ENCODE results near the gene GLB1L. TPM values are rescaled to one million over a fixed set of nuclear protein-coding genes. Genes with fewer than 3 reads are reported as not detected.

Gene GLB1L
- total and polyA plus RNA-seq, 3 experiments from 2014 or later: 0.99 to 3.5 (median 2.6) TPM

DNA sequence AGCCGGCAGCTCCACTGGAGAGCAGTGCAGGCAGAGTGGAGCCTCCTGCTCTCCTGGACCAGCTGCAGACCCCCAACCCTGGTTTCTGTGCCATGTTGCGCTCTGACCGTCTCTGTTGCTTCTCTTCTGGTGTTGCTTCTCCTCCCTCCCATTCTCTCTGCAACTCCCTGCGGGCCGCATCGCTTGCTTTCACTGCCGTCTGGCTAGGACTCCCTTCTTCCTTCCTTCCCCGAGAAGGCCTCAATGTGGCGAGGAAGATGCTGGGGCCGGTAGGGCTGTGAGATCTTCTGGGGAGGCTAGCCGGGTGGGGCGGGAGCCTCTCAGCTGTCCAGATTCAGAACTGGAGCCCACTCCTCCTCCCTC, 40.1 kb upstream of the GLB1L start:
- H3K27ac Mint-ChIP-seq: peak overlapping the region in 3 of 8 donors; percentile 74 to 83 (median 75)
- H3K9me3 Mint-ChIP-seq: no peaks in the 10 kb centered on the region
- Histone ChIP-seq H3K9me3 (ENCODE audit: low read length) (no peaks in the 10 kb centered on the region), H3K27me3 (ENCODE audit: insufficient read depth, low read length, poor library complexity, severe bottlenecking) (no peaks in the 10 kb centered on the region), H3K4me1 (ENCODE audit: insufficient read depth, low read length) (peaks cover 9% of the 10 kb centered on the region), H3K4me3 (ENCODE audit: low read length) (no peak overlapping the region), H3K36me3 (ENCODE audit: insufficient read depth, low read length) (peaks cover 30% of the 10 kb centered on the region), H3K27ac (ENCODE audit: low read depth, low read length) (no peak overlapping the region)
- peaks cover 9 to 34% (median 13%) of the 10 kb centered on the region in 3 donors for H3K4me1 Mint-ChIP-seq
- peaks cover 8 to 62% (median 12%) of the 10 kb centered on the region in 3 donors for H3K36me3 Mint-ChIP-seq
- no peak for DNase-seq
- ChIA-PET CTCF (interaction anchor here (14.9 kb wide), 1 partner anchor 7 kb away, joined by 258 read pairs; no protein-coding TSS in a partner anchor), POLR2A (interaction anchor here (1.3 kb wide), 1 partner anchor 9 kb away, joined by 4 read pairs; no protein-coding TSS in a partner anchor)
- no peaks in the 10 kb centered on the region for H3K27me3 Mint-ChIP-seq
- no peak overlapping the region for H3K4me3 Mint-ChIP-seq

DNA sequence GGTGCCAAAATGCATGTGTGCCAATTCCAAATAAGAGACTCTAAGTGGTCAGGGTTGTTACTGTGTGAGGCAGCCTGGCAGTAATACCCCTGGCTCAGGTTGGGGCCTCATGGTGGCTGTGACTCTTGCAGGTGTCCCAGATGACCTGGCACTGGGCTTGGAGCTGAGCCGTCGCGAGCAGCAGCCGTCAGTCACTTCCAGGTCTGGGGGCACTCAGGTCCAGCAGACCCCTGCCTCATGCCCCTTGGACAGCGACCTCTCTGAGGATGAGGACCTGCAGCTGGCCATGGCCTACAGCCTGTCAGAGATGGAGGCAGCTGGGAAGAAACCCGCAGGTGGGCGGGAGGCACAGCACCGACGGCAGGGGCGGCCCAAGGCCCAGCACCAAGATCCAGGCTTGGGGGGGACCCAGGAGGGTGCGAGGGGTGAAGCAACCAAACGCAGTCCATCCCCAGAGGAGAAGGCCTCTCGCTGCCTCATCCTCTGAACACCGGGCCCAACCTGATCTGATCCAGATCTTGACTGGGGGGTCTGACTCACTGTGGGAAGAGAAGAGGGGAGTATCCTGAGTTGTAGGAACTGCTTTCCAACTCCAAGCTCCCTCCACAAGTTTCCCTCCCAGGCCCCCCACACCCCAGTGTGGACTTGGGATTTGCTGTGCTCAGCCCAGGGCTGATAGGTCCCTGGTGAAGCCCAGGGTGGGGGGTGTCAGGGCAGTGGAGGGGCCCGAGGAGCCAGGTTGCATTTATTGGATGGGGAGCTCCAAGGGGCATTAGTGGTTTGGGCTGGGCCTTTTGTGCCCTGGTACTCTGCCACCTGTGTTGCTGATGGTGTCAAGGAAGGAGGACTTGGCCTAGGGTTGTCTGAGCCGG, 39.5 kb upstream of the GLB1L start:
- no peaks in the 10 kb centered on the region for H3K9me3 ChIP-seq (ENCODE audit: low read length)
- no peak overlapping the region for H3K4me3 ChIP-seq (ENCODE audit: low read length)
- no peaks in the 10 kb centered on the region for H3K9me3 Mint-ChIP-seq
- H3K27ac ChIP-seq (ENCODE audit: low read depth, low read length): no peak overlapping the region
- peaks cover 8 to 67% (median 12%) of the 10 kb centered on the region in 3 donors for H3K36me3 Mint-ChIP-seq
- H3K27me3 ChIP-seq (ENCODE audit: insufficient read depth, low read length, poor library complexity, severe bottlenecking): no peaks in the 10 kb centered on the region
- CTCF ChIA-PET: interaction anchor here (14.9 kb wide), 1 partner anchor 8 kb away, joined by 258 read pairs; no protein-coding TSS in a partner anchor
- peaks cover 15 to 40% (median 19%) of the 10 kb centered on the region in 3 donors for H3K4me1 Mint-ChIP-seq
- POLR2A ChIA-PET: interaction anchor here (1.1 to 1.3 kb wide), 2 partner anchors 10 to 29 kb away, joined by 3 to 4 read pairs; no protein-coding TSS in a partner anchor
- DNase-seq: no peak
- H3K4me1 ChIP-seq (ENCODE audit: insufficient read depth, low read length): peaks cover 15% of the 10 kb centered on the region
- no peaks in the 10 kb centered on the region for H3K27me3 Mint-ChIP-seq
- H3K27ac Mint-ChIP-seq: peak overlapping the region in 4 of 8 donors; percentile 10 to 88 (median 61)
- peaks cover 30% of the 10 kb centered on the region for H3K36me3 ChIP-seq (ENCODE audit: insufficient read depth, low read length)
- no peak overlapping the region for H3K4me3 Mint-ChIP-seq

DNA sequence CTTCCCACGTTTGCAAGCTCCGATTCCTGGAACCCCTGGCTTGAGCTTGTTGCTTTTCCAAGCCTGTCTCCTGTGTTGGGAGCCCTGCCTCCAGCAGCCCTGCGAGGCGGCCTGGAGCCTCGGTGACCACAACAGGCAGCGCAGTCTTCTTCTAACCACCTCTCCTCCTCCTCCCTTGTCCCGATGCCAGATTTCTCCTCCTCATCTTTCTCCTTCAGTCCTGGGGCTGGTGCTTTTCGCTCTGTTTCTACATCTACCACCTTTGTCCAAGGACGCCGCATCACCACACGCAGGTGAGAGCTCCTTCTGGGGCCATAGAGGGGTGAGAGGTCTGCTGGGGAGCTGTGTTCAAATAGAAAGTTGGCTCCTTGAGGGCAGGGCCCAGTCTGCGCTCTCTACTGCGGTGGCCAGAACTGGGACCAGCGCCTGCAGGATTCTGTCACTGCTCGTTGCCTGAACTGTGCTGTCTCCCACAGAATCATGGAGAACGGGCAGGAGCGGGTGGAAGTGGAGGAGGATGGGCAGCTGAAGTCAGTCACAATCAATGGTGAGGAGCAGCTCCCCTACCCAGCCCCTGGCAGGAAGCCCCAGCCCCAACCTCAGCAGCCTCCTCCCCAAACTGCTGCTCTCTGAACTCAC, 37.8 kb upstream of the GLB1L start:
- ChIA-PET CTCF (interaction anchor here (10.1 to 14.9 kb wide), 2 partner anchors 9 to 30 kb away, joined by 136 to 258 read pairs; partner anchors contain the start of genes TUBA4A and TUBA4B), POLR2A (interaction anchor here (0.6 to 2.7 kb wide), 5 partner anchors 27 to 113 kb away, joined by 3 to 9 read pairs (median 3); partner anchors contain the start of genes ANKZF1 and CNPPD1)
- Histone ChIP-seq H3K4me1 (ENCODE audit: insufficient read depth, low read length) (peaks cover 24% of the 10 kb centered on the region), H3K4me3 (ENCODE audit: low read length) (no peak overlapping the region), H3K9me3 (ENCODE audit: low read length) (no peaks in the 10 kb centered on the region), H3K27me3 (ENCODE audit: insufficient read depth, low read length, poor library complexity, severe bottlenecking) (no peaks in the 10 kb centered on the region), H3K36me3 (ENCODE audit: insufficient read depth, low read length) (peaks cover 30% of the 10 kb centered on the region), H3K27ac (ENCODE audit: low read depth, low read length) (no peak overlapping the region)
- peaks cover 27 to 53% (median 31%) of the 10 kb centered on the region in 3 donors for H3K4me1 Mint-ChIP-seq
- H3K4me3 Mint-ChIP-seq: peak overlapping the region in 1 of 7 donors; percentile 68
- peak overlapping the region in 7 of 8 donors; percentile 59 to 99 (median 93) for H3K27ac Mint-ChIP-seq
- H3K9me3 Mint-ChIP-seq: no peaks in the 10 kb centered on the region
- peaks cover 8 to 69% (median 12%) of the 10 kb centered on the region in 3 donors for H3K36me3 Mint-ChIP-seq
- H3K27me3 Mint-ChIP-seq: no peaks in the 10 kb centered on the region
- DNase-seq: no peak

DNA sequence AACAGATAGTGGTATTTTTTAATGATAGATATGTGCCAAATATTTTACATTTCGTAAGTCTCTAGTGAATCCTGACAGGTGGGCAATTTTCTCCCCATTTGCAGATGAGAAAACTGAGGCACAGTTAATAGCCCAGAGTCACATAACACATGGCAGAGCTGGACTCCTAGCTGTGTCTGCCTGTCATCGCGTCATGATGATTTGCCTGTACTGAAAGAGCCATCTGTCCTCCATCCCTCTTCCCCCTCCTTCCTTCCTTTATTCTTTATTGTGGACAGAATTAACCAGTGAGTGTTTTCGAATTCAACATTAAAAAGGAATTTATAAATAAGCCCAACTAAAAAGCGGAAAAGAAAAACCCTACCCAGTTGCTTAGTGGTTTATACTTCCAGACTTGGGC, 37.1 kb upstream of the GLB1L start:
- peaks cover 8 to 69% (median 12%) of the 10 kb centered on the region in 3 donors for H3K36me3 Mint-ChIP-seq
- H3K27me3 ChIP-seq (ENCODE audit: insufficient read depth, low read length, poor library complexity, severe bottlenecking): no peaks in the 10 kb centered on the region
- no peaks in the 10 kb centered on the region for H3K9me3 Mint-ChIP-seq
- H3K9me3 ChIP-seq (ENCODE audit: low read length): no peaks in the 10 kb centered on the region
- no peak for DNase-seq
- peaks cover 34 to 60% (median 37%) of the 10 kb centered on the region in 3 donors for H3K4me1 Mint-ChIP-seq
- ChIA-PET CTCF (interaction anchor here (1.4 to 14.9 kb wide), 3 partner anchors 10 to 53 kb away, joined by 4 to 258 read pairs (median 136); partner anchors contain the start of genes ANKZF1, ATG9A, TUBA4A and TUBA4B), POLR2A (interaction anchor here (1.0 to 2.7 kb wide), 3 partner anchors 35 to 106 kb away, joined by 3 to 9 read pairs (median 3); partner anchors contain the start of genes ANKZF1 and CNPPD1)
- H3K4me1 ChIP-seq (ENCODE audit: insufficient read depth, low read length): peaks cover 31% of the 10 kb centered on the region
- peak overlapping the region in 2 of 7 donors; percentile 7 to 68 for H3K4me3 Mint-ChIP-seq
- no peak overlapping the region for H3K4me3 ChIP-seq (ENCODE audit: low read length)
- no peak overlapping the region for H3K27ac ChIP-seq (ENCODE audit: low read depth, low read length)
- H3K27ac Mint-ChIP-seq: peak overlapping the region in 7 of 8 donors; percentile 80 to 99 (median 93)
- H3K27me3 Mint-ChIP-seq: no peaks in the 10 kb centered on the region
- peaks cover 30% of the 10 kb centered on the region for H3K36me3 ChIP-seq (ENCODE audit: insufficient read depth, low read length)

DNA sequence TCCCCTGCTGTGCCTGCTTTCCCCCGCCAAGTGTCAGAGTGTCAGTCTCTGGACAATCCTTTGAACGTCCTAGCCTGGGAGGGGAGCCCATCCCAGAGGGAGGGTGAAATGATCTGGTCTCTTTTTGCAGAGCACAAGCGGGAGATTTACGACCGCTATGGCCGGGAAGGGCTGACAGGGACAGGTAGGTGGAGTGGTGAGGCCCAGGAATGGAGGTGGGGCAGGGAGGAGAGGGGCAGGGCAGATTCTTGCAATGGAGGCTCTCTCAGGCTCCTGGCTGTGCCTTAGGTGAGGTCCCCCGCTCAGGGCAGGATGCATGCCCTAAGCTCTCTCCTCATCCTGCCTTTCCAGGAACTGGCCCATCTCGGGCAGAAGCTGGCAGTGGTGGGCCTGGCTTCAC, 36.3 kb upstream of the GLB1L start:
- Mint-ChIP-seq H3K9me3 (no peaks in the 10 kb centered on the region), H3K4me3 (peak overlapping the region in 1 of 7 donors; percentile 43), H3K27me3 (no peaks in the 10 kb centered on the region), H3K36me3 (peaks cover 8 to 66% (median 12%) of the 10 kb centered on the region in 3 donors), H3K27ac (peak overlapping the region; percentile 7 to 100 (median 100)), H3K4me1 (peaks cover 35 to 63% (median 41%) of the 10 kb centered on the region in 3 donors)
- CTCF ChIA-PET: interaction anchor here (1.1 to 14.9 kb wide), 6 partner anchors 11 to 260 kb away, joined by 3 to 258 read pairs (median 18); partner anchors contain the start of genes ANKZF1, ATG9A, TUBA4A and TUBA4B
- H3K27me3 ChIP-seq (ENCODE audit: insufficient read depth, low read length, poor library complexity, severe bottlenecking): no peaks in the 10 kb centered on the region
- H3K36me3 ChIP-seq (ENCODE audit: insufficient read depth, low read length): peaks cover 30% of the 10 kb centered on the region
- peaks cover 32% of the 10 kb centered on the region for H3K4me1 ChIP-seq (ENCODE audit: insufficient read depth, low read length)
- no peaks in the 10 kb centered on the region for H3K9me3 ChIP-seq (ENCODE audit: low read length)
- H3K4me3 ChIP-seq (ENCODE audit: low read length): no peak overlapping the region
- DNase-seq: no peak
- H3K27ac ChIP-seq (ENCODE audit: low read depth, low read length): no peak overlapping the region
- POLR2A ChIA-PET: interaction anchor here (1.4 to 2.7 kb wide), 2 partner anchors 52 to 105 kb away, joined by 3 to 9 read pairs; partner anchors contain the start of genes ANKZF1 and CNPPD1

DNA sequence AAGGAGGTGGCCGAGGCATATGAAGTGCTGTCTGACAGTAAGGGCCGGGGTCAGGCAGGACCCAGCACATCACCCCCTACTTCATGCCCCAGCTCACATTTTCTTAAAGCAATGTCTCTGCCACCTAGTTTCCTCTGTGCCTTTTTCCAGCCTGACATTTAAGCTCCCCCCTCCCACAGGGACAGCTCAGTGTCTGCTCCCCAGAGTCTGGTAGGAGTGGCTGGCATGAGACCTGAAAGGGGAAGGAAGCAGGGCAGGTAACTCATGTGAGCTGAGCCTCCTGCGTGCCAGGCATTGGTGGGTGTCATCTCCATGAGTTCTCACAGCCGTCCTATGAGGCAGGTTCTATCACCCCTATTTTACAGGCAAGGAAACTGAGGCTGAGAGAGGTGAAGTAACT, 35.4 kb upstream of the GLB1L start:
- ChIA-PET POLR2A (interaction anchor here (1.6 to 4.4 kb wide), 3 partner anchors 11 to 104 kb away, joined by 4 to 47 read pairs (median 9); partner anchors contain the start of gene CNPPD1), CTCF (interaction anchor here (0.6 to 14.9 kb wide), 8 partner anchors 12 to 322 kb away, joined by 3 to 258 read pairs (median 4); partner anchors contain the start of genes GLB1L, NHEJ1, STK16 and TUBA4A)
- Mint-ChIP-seq H3K36me3 (peaks cover 8 to 60% (median 12%) of the 10 kb centered on the region in 3 donors), H3K4me1 (peaks cover 33 to 57% (median 41%) of the 10 kb centered on the region in 3 donors), H3K4me3 (peak overlapping the region in 6 of 7 donors; percentile 89 to 98 (median 94)), H3K27ac (peak overlapping the region; percentile 97 to 100 (median 100)), H3K27me3 (no peaks in the 10 kb centered on the region), H3K9me3 (no peaks in the 10 kb centered on the region)
- no peaks in the 10 kb centered on the region for H3K9me3 ChIP-seq (ENCODE audit: low read length)
- peaks cover 30% of the 10 kb centered on the region for H3K36me3 ChIP-seq (ENCODE audit: insufficient read depth, low read length)
- H3K27me3 ChIP-seq (ENCODE audit: insufficient read depth, low read length, poor library complexity, severe bottlenecking): no peaks in the 10 kb centered on the region
- peak overlapping the region; percentile 99 for H3K27ac ChIP-seq (ENCODE audit: low read depth, low read length)
- no peak overlapping the region for H3K4me3 ChIP-seq (ENCODE audit: low read length)
- peaks cover 32% of the 10 kb centered on the region for H3K4me1 ChIP-seq (ENCODE audit: insufficient read depth, low read length)
- DNase-seq: no peak

DNA sequence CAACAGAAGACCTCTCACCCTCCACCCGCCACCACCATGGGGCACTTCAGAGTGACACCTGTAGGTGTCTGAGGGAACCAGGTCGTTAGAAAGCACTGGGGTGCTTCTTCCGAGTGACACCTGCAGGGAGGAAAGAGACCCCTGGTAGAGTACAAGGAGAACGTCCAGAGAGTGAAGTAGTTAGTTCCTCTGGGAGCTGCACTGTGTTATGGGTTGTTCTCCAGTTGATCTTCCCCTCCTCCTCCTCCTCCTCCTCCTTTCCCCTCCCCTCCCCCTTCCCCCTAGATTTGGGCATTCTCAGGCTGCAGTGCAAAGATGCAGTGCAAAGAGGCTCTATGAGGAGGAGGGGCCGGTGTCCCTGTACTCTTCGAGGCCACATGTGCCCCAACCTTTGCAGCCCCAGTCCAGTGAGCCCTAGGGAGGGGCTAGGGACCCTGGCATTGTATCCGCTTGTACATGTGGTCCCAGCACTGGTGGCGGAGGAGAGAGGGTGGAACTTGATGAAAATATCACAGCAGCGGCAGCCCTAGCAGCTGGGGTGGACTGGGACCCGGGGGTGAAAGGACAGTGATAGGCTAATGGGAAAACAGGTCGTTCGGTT, 34.8 kb upstream of the GLB1L start:
- ChIA-PET CTCF (interaction anchor here (0.9 to 14.9 kb wide), 10 partner anchors 12 to 120 kb away, joined by 3 to 258 read pairs (median 11); partner anchors contain the start of genes GLB1L, NHEJ1, STK16 and TUBA4A), POLR2A (interaction anchor here (1.1 to 4.4 kb wide), 13 partner anchors 12 to 108 kb away, joined by 4 to 57 read pairs (median 13); partner anchors contain the start of genes ABCB6, ANKZF1, ATG9A and CNPPD1)
- Histone ChIP-seq H3K27me3 (ENCODE audit: insufficient read depth, low read length, poor library complexity, severe bottlenecking) (no peaks in the 10 kb centered on the region), H3K4me3 (ENCODE audit: low read length) (peak overlapping the region; percentile 72), H3K36me3 (ENCODE audit: insufficient read depth, low read length) (peaks cover 30% of the 10 kb centered on the region), H3K9me3 (ENCODE audit: low read length) (no peaks in the 10 kb centered on the region), H3K27ac (ENCODE audit: low read depth, low read length) (peak overlapping the region; percentile 99), H3K4me1 (ENCODE audit: insufficient read depth, low read length) (peaks cover 32% of the 10 kb centered on the region)
- peak overlapping the region; percentile 97 to 100 (median 100) for H3K27ac Mint-ChIP-seq
- peaks cover 31 to 54% (median 41%) of the 10 kb centered on the region in 3 donors for H3K4me1 Mint-ChIP-seq
- H3K27me3 Mint-ChIP-seq: no peaks in the 10 kb centered on the region
- no peak for DNase-seq
- no peaks in the 10 kb centered on the region for H3K9me3 Mint-ChIP-seq
- peaks cover 8 to 53% (median 12%) of the 10 kb centered on the region in 3 donors for H3K36me3 Mint-ChIP-seq
- H3K4me3 Mint-ChIP-seq: peak overlapping the region; percentile 89 to 98 (median 92)

Data from CD8-positive, alpha-beta memory T cell (primary cell).